ENCODE data around the gene MGAT5B.

DNA sequence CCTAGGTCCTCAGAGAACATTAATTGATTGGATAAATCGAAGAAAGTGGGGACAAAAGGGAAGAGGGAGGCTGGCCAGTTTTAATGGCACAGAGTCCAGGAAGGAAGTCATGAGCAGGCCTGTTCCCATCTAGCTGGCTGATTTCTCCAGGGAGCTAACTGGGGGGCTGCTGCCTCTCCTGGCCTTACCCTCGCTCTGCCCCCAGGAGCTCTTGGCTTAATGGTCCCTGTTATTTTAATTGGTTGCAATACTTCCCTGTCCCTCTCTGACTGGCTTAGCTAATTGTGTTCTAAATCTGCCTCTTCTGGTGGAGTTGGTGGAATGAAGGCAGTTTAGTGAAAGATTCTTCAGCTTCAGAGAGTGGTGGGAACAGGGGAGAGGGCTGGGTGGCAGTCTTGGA lies 61.4 kb downstream of the MGAT5B start:
- TF ChIP-seq, protein P1, sequence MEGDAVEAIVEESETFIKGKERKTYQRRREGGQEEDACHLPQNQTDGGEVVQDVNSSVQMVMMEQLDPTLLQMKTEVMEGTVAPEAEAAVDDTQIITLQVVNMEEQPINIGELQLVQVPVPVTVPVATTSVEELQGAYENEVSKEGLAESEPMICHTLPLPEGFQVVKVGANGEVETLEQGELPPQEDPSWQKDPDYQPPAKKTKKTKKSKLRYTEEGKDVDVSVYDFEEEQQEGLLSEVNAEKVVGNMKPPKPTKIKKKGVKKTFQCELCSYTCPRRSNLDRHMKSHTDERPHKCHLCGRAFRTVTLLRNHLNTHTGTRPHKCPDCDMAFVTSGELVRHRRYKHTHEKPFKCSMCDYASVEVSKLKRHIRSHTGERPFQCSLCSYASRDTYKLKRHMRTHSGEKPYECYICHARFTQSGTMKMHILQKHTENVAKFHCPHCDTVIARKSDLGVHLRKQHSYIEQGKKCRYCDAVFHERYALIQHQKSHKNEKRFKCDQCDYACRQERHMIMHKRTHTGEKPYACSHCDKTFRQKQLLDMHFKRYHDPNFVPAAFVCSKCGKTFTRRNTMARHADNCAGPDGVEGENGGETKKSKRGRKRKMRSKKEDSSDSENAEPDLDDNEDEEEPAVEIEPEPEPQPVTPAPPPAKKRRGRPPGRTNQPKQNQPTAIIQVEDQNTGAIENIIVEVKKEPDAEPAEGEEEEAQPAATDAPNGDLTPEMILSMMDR (IDR thresholded peaks at IDR 0.05): no peak
- TF ChIP-seq EZH2 (IDR thresholded peaks at IDR 0.05) (no peak), EZH2phosphoT487 (IDR thresholded peaks at IDR 0.05) (no peak)
